Hematopoietic multipotent progenitor cell (in vitro differentiated cells): ENCODE results near the gene FADS6. TPM values are rescaled to one million over a fixed set of nuclear protein-coding genes. Genes with fewer than 3 reads are reported as not detected.
A peak's percentile ranks its signal among the peaks of the same experiment; 100 is the strongest.

Experiments used
- DNase-seq, 3 donors: peaks; one replicate each; pipeline ENCODE4 v3.0.0-alpha.2; 2011 to 2015; ENCODE audit warnings: low read depth in 2 of 3, low spot score in 2 of 3
- total RNA-seq: library from RNA; depleted of rRNA; stranded (reverse); fragments of >200 nt; gene quantifications from one replicate; pipeline ENCODE4 v1.2.3, GENCODE V29; 2012

Gene FADS6
- total RNA-seq, 1 donor, result not detected

- no peak for DNase-seq
Observed at GRCh38 chr17:74857191-74857590, 36.2 kb downstream of the FADS6 start.

DNA sequence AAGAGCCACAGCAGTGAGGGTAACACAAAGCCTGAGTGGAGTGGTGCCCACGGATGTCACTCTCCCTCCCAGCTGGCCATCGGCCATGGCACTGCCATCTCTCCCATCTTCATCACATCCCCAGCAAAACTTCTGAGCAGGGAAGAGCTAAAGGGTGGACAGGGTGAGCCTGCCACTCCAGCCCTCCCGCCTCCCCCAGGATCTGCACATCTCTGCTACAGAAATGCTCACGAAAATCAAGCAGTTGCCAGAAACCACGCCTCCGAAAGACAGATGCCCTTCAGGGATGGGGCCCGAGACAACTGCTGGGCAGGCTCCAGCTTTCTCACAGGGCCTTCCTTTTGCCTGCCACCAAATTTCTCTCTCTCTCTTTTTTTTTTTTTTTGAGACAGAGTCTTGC is 37.3 kb downstream of the FADS6 start:
- no peak for DNase-seq

DNA sequence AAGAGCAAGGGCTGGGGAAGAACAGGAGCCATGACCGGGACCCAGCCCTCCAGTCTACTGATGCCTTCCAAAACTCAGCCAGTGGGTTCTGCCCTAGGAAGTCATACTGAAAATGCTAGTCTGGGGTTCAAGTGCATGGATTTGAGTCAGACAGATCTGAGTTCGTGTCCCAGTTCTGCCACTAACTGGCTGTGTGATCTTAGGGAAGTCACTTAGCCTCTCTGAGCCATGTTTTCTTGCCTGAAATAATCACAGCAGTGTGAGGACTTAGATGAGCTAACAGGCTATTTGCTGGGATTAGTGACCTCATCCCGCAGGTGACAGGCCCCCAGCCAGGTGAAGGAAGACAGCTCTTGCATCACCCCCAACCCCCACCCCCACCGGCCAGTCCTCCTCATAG is 38.1 kb downstream of the FADS6 start:
- no peak for DNase-seq

GRCh38 chr17:74854792-74855191 is 38.6 kb downstream of the FADS6 start:
- no peak for DNase-seq

DNA sequence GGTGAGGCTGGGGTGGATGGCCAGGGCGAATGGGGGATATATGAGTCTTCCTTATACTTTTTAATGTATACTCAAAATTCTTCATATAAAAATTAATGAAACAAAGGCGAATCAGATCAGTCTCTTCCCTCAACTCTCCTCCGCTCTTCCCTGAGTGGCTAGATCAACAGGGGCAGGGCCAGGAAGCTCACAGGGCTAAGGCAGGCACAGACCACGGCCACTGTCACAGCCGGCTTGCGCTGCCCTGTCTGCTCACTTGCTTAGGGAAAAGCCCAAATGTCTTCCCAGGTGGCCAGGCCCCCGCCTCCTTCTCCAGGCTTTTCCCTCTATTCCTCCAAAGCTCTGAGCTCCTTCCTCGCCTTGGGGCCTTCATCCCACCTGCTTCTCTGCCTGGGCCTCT is 39.8 kb downstream of the FADS6 start:
- DNase-seq, result no peak

- no peak for DNase-seq
Observed at GRCh38 chr17:74853048-74853397, 40.4 kb downstream of the FADS6 start.

- DNase-seq, result peak in 2 of 3 donors; percentile 58 to 62
Observed at GRCh38 chr17:74852237-74853047, 41.0 kb downstream of the FADS6 start.

GRCh38 chr17:74851612-74852236 is 41.7 kb downstream of the FADS6 start:
- no peak for DNase-seq

DNA sequence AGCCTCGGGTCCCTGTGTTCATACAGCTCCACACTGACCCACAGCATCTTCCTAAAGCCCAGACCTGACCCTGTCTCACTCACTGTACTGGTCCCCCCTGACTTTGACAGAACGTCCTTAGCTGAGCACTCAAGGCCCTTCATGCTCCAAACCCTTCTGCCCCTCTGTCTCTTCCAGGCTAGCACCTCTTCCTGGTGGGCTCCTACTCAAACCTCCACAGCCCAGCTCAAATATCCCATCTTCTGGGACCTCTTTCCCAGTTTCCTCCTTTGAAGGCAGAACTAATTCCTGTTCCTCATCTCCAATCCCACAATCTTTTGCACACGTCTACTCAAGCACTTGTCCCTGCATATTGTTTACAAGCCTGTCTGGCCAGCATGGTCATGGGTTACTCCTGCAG is 42.5 kb downstream of the FADS6 start:
- no peak for DNase-seq

GRCh38 chr17:74850310-74850709 is 43.1 kb downstream of the FADS6 start:
- DNase-seq, result no peak

GRCh38 chr17:74848656-74849399 is 44.6 kb downstream of the FADS6 start:
- no peak for DNase-seq

DNA sequence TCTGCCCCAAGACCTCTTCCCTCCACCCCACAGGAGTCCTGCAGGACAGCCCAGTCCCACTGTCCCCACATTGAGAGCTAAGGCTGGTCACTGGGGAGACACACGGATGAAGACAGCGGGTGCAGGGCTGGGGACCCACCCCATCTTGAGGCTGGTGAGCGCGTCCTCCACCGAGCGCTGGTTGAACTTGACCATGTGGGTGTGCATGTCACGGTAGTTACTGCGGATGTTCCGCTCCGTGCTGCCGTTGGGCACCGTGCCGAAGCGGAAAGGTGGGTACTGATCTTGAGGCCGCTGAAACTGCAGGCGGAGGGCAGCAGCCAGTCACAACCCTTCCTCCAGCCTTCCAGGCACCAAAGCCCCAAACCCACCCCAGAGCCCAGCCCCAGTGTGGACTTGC is 46.8 kb downstream of the FADS6 start:
- no peak for DNase-seq

DNA sequence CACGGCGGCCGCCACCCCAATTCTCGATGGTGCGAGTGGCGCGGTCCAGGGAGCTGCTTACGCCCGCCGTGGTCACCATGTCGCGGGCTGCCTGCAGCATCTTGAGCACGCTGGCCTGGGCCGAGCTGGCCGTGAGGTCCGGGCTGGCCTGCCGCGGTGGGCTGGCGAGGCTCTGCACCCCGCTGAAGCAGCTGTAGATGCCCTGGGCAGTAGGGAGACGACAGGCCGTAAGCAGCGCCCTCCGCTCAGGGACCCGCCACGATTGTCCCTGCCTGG is 50.1 kb downstream of the FADS6 start:
- no peak for DNase-seq

- peak in 2 of 3 donors; percentile 36 to 40 for DNase-seq
Observed at GRCh38 chr17:74842599-74843351, 50.7 kb downstream of the FADS6 start.

- DNase-seq, result no peak
Observed at GRCh38 chr17:74842146-74842598, 51.3 kb downstream of the FADS6 start.

DNA sequence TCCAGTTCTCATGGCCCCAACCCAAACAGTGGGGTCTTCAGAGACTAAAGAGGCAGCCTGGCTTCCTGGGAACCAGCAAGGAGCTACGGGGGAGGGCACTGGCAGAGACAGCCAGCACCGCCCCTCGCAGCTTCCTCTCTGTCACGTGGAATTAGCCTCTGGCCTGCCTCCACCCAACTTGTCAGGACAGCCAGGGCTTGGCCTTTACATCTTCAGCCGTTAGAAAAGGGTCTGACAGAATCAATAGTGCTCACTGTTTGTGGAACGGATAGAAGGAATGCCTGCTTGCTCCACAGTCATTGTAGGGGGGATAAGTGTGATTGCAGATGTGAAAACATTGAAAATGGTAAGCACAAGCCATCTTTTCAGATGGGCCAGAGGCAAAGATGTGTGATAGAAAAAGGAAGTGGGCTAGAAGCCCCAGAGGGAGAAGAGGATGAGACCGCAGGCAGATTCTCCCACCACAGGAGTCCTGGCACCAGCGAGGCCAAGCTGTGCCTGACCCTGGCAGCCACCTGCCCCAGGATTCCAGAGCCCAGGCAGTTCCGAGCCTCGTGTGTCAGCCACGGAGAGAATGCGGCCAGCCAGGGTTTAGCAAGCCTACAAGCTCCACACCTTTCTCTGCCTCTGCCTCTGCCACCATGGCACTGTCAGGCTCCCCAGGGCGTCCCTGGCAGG is 52.3 kb downstream of the FADS6 start:
- no peak for DNase-seq

GRCh38 chr17:74839990-74840852 is 53.2 kb downstream of the FADS6 start:
- DNase-seq, result no peak

- no peak for DNase-seq
Observed at GRCh38 chr17:74838274-74838673, 55.2 kb downstream of the FADS6 start.

DNA sequence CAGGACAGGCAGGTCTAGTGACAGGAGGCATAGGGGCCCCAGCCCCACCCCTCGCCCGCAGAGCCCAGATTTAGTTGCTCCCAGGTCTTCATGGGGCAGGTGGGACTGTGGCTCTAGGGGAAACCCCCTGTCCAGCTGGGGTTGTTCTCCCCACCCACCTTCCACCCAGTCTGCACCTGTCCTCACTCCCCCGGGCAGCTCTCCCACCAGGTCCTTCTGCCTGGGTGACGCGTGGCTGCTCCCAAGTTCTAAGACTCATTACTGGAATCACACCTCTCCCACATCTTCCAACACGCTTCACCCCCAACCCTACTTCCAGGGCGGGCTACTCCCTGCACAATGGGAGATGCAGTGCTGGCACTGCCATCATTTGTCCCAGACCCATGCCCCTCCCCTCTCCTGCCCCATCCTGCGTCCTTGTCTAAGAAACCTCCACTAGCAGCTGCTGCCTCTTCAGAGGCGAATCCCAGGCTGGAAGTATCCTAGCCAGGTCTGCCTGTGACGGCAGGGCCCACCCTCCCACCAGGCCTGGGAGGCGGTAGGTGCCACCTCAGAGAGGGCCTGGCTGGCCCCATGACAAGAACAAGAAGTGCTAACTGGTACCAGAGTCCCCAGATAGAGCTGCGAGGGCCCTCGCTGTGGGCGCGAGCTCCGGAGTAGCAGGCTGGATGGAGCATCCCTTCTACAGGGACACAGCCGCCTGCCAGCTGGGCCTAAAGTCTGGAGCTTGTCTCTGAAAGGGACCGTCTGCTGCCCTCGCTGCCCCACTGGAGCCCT is 56.6 kb downstream of the FADS6 start:
- no peak for DNase-seq
